Activated CD4-positive, alpha-beta T cell treated with anti-CD3 and anti-CD28 coated beads, Interleukin-2, Interleukin-6, amounts not matched to agents 100 ng/mL and 50 ng/mL, durations not matched to agents 16 hours and 8 hours (primary cell): ENCODE data around the gene BPIFA2.
A peak's percentile ranks its signal among the peaks of the same experiment; 100 is the strongest.
"Not testable (repeated sequence)": the region's sequence is repeated elsewhere in the genome, so short reads cannot be mapped to it uniquely, and the experiment has no call there.

Source experiments
- DNase-seq: peaks from one replicate; pipeline ENCODE4 v3.0.0-alpha.2; 2020

BPIFA2 gene

GRCh38 chr20:33167859-33168258 lies at the start of gene BPIFA2:
BPIFA2 (plus strand) TSS chr20:33168159; CDS start chr20:33169146, 987 bp downstream.
- DNase-seq = no peak

- peak; percentile 9 for DNase-seq
Measured at GRCh38 chr20:33119725-33120720, 47.9 kb upstream of the BPIFA2 start.

- DNase-seq = no peak
Measured at GRCh38 chr20:33120934-33121333, 47.0 kb upstream of the BPIFA2 start.

- not testable (repeated sequence) for DNase-seq
Measured at GRCh38 chr20:33122297-33122696, 45.7 kb upstream of the BPIFA2 start.

GRCh38 chr20:33124261-33124660 lies 43.7 kb upstream of the BPIFA2 start:
- no peak for DNase-seq

GRCh38 chr20:33124994-33125393 lies 43.0 kb upstream of the BPIFA2 start:
- no peak for DNase-seq

GRCh38 chr20:33125983-33126382 lies 42.0 kb upstream of the BPIFA2 start:
- no peak for DNase-seq

GRCh38 chr20:33127422-33128097 lies 40.4 kb upstream of the BPIFA2 start:
- no peak for DNase-seq

GRCh38 chr20:33130568-33131061 lies 37.3 kb upstream of the BPIFA2 start:
- no peak for DNase-seq

- DNase-seq = no peak
Measured at GRCh38 chr20:33131949-33132473, 35.9 kb upstream of the BPIFA2 start.

- DNase-seq = no peak
Measured at GRCh38 chr20:33132513-33133372, 35.2 kb upstream of the BPIFA2 start.

- DNase-seq = no peak
Measured at GRCh38 chr20:33133373-33133941, 34.5 kb upstream of the BPIFA2 start.

GRCh38 chr20:33137195-33137594 lies 30.8 kb upstream of the BPIFA2 start:
- no peak for DNase-seq

- no peak for DNase-seq
Measured at GRCh38 chr20:33139467-33139866, 28.5 kb upstream of the BPIFA2 start.

- no peak for DNase-seq
Measured at GRCh38 chr20:33145521-33145920, 22.4 kb upstream of the BPIFA2 start.

GRCh38 chr20:33147299-33147698 lies 20.7 kb upstream of the BPIFA2 start:
- no peak for DNase-seq

- DNase-seq = no peak
Measured at GRCh38 chr20:33148040-33148439, 19.9 kb upstream of the BPIFA2 start.

- DNase-seq = no peak
Measured at GRCh38 chr20:33154252-33154651, 13.7 kb upstream of the BPIFA2 start.

- no peak for DNase-seq
Measured at GRCh38 chr20:33158637-33159385, 9.1 kb upstream of the BPIFA2 start.

- no peak for DNase-seq
Measured at GRCh38 chr20:33159713-33160112, 8.2 kb upstream of the BPIFA2 start.

- DNase-seq = no peak
Measured at GRCh38 chr20:33160681-33161080, 7.3 kb upstream of the BPIFA2 start.
